NOMO-1 treated with dmso at 0.1 percent for 144 hours (cell line): ENCODE results near the gene ZBTB20.
"Not testable (repeated sequence)": the region's sequence is repeated elsewhere in the genome, so short reads cannot be mapped to it uniquely, and the experiment has no call there.

ENCODE experiments used
- DNase-seq: peaks from one replicate; lab custom pipeline; 2025; ENCODE audit not compliant: unreplicated experiment; lab: John Stamatoyannopoulos, UW

ZBTB20 gene

GRCh38 chr3:114839476-114839875 lies 307.6 kb downstream of the ZBTB20 start:
- no peak for DNase-seq

- DNase-seq: no peak
Measured at GRCh38 chr3:114838025-114838424, 309.1 kb downstream of the ZBTB20 start.

- DNase-seq: no peak
Measured at GRCh38 chr3:114834175-114834940, 312.7 kb downstream of the ZBTB20 start.

GRCh38 chr3:114831861-114832260 lies 315.2 kb downstream of the ZBTB20 start:
- no peak for DNase-seq

GRCh38 chr3:114830652-114831051 lies 316.4 kb downstream of the ZBTB20 start:
- no peak for DNase-seq

GRCh38 chr3:114829783-114830182 lies 317.3 kb downstream of the ZBTB20 start:
- DNase-seq: no peak

- DNase-seq: peak; percentile 14
Measured at GRCh38 chr3:114827495-114827894, 319.6 kb downstream of the ZBTB20 start.

- no peak for DNase-seq
Measured at GRCh38 chr3:114824014-114824413, 323.1 kb downstream of the ZBTB20 start.

GRCh38 chr3:114823061-114823460 lies 324.0 kb downstream of the ZBTB20 start:
- no peak for DNase-seq

- DNase-seq: no peak
Measured at GRCh38 chr3:114816052-114816451, 331.0 kb downstream of the ZBTB20 start.

- DNase-seq: not testable (repeated sequence)
Measured at GRCh38 chr3:114812541-114813238, 334.4 kb downstream of the ZBTB20 start.

- no peak for DNase-seq
Measured at GRCh38 chr3:114809668-114810413, 337.2 kb downstream of the ZBTB20 start.

- DNase-seq: no peak
Measured at GRCh38 chr3:114804099-114804498, 343.0 kb downstream of the ZBTB20 start.

- no peak for DNase-seq
Measured at GRCh38 chr3:114803042-114803695, 343.9 kb downstream of the ZBTB20 start.

- DNase-seq: no peak
Measured at GRCh38 chr3:114800272-114801031, 346.6 kb downstream of the ZBTB20 start.

GRCh38 chr3:114799816-114800215 lies 347.3 kb downstream of the ZBTB20 start:
- no peak for DNase-seq

GRCh38 chr3:114796796-114797195 lies 350.3 kb downstream of the ZBTB20 start:
- no peak for DNase-seq

- no peak for DNase-seq
Measured at GRCh38 chr3:114794894-114795630, 352.0 kb downstream of the ZBTB20 start.

GRCh38 chr3:114792159-114792918 lies 354.7 kb downstream of the ZBTB20 start:
- no peak for DNase-seq
